SK-N-SH treated with all-trans-retinoic acid at 6 μM for 48 hours (cell line): ENCODE data around the gene GRIN2B.

Experiments
- ATAC-seq: fragments of 200-7000 bp; cut with Tn5 transposase; 3 replicates; pipeline ENCODE4 v1.9.1; 2020; ENCODE audit warnings: mild to moderate bottlenecking, moderate library complexity
- BACH2 ChIP-seq: fragments of 250-450 bp; sonication (Bioruptor Pico); IDR thresholded peaks from 2 replicates; pipeline ENCODE4 v1.9.0; 2021; ENCODE audit warnings: mild to moderate bottlenecking, borderline replicate concordance
- CREB5 ChIP-seq: fragments of 250-450 bp; sonication (Bioruptor Pico); IDR thresholded peaks from 2 replicates; pipeline ENCODE4 v1.5.1; 2020; ENCODE audit warnings: low read depth, mild to moderate bottlenecking, moderate library complexity
- ESRRG ChIP-seq: fragments of 250-450 bp; sonication (Bioruptor Pico); IDR thresholded peaks from 2 replicates; pipeline ENCODE4 v1.6.1; 2021; ENCODE audit warnings: mild to moderate bottlenecking
- GLIS3 ChIP-seq: fragments of 250-450 bp; sonication (Bioruptor Pico); IDR thresholded peaks from 2 replicates; pipeline ENCODE4 v1.5.0; 2020; ENCODE audit warnings: mild to moderate bottlenecking, moderate library complexity
- ISL1 ChIP-seq: fragments of 250-450 bp; sonication (Bioruptor Pico); IDR thresholded peaks from 2 replicates; pipeline ENCODE4 v2.1.2; 2022; ENCODE audit warnings: mild to moderate bottlenecking, moderate library complexity
- PATZ1 ChIP-seq: fragments of 250-450 bp; sonication (Bioruptor Pico); IDR thresholded peaks from 2 replicates; pipeline ENCODE4 v1.8.0; 2020; ENCODE audit warnings: mild to moderate bottlenecking, moderate library complexity, borderline replicate concordance
- PPARA ChIP-seq: fragments of 250-450 bp; sonication (Bioruptor Pico); IDR thresholded peaks from 2 replicates; pipeline ENCODE4 v1.5.0; 2020; ENCODE audit warnings: mild to moderate bottlenecking, borderline replicate concordance
- SNAI2 ChIP-seq: fragments of 250-450 bp; sonication (Bioruptor Pico); IDR thresholded peaks from 2 replicates; pipeline ENCODE4 v1.5.0; 2020; ENCODE audit warnings: mild to moderate bottlenecking, moderate library complexity
- TCF4 ChIP-seq: fragments of 250-450 bp; sonication (Bioruptor Pico); IDR thresholded peaks from 2 replicates; pipeline ENCODE4 v1.8.0; 2021; ENCODE audit warnings: mild to moderate bottlenecking, moderate library complexity, borderline replicate concordance
- TOX ChIP-seq: fragments of 250-450 bp; sonication (Bioruptor Pico); IDR thresholded peaks from 2 replicates; pipeline ENCODE4 v1.8.0; 2021; ENCODE audit warnings: mild to moderate bottlenecking, moderate library complexity, borderline replicate concordance
- ZC3H10 ChIP-seq: fragments of 250-450 bp; sonication (Bioruptor Pico); IDR thresholded peaks from 2 replicates; pipeline ENCODE4 v1.5.1; 2021; ENCODE audit warnings: mild to moderate bottlenecking, moderate library complexity
- ZFP3 ChIP-seq: fragments of 250-450 bp; sonication (Bioruptor Pico); IDR thresholded peaks from 2 replicates; pipeline ENCODE4 v1.5.0; 2020; ENCODE audit warnings: mild to moderate bottlenecking, moderate library complexity
- ZFP30 ChIP-seq: fragments of 450-650 bp; formaldehyde crosslinking; IDR thresholded peaks from 2 replicates; pipeline ENCODE4 v1.5.0; 2022; ENCODE audit warnings: mild to moderate bottlenecking, moderate library complexity
- ZNF565 ChIP-seq: fragments of 450-650 bp; formaldehyde crosslinking; conservative IDR thresholded peaks from 2 replicates; pipeline ENCODE4 v1.5.0; 2020; ENCODE audit warnings: low read depth, mild to moderate bottlenecking, moderate library complexity

Gene GRIN2B

GRCh38 chr12:13937735-13938134 lies 43.7 kb downstream of the GRIN2B start (continued):
- TF ChIP-seq ZC3H10 (CRISPR knock-in tag) (no peak), SNAI2 (CRISPR knock-in tag) (no peak), PATZ1 (no peak), ZNF565 (CRISPR knock-in tag) (no peak)
- TF ChIP-seq, all 23 proteins: peak for 0

GRCh38 chr12:13935169-13935568 lies 46.2 kb downstream of the GRIN2B start:
- no peak for ATAC-seq
- TF ChIP-seq ESRRG (CRISPR knock-in tag) (no peak), PPARA (CRISPR knock-in tag) (no peak), CREB5 (CRISPR knock-in tag) (no peak), ISL1 (no peak), BACH2 (no peak), ZFP30 (no peak), TCF4 (CRISPR knock-in tag) (no peak), ZFP3 (CRISPR knock-in tag) (no peak), GLIS3 (CRISPR knock-in tag) (no peak), SNAI2 (CRISPR knock-in tag) (no peak), ZC3H10 (CRISPR knock-in tag) (no peak), TOX (no peak)
